Prostate gland (tissue), 2 donors: ENCODE measurements around the gene SRP19. TPM values are rescaled to one million over a fixed set of nuclear protein-coding genes. Genes with fewer than 3 reads are reported as not detected.
"Not testable (repeated sequence)": the region's sequence is repeated elsewhere in the genome, so short reads cannot be mapped to it uniquely, and the experiment has no call there.

Source experiments
- DNase-seq: peaks from one replicate; pipeline ENCODE4 v3.0.0-alpha.2; 2019; ENCODE audit warnings: low spot score
- H3K27ac ChIP-seq, 2 donors: fragments of 200-600 bp; sonication (generic); 2 replicates each; pipeline ENCODE4 v1.5.1; 2017 to 2019
- H3K27me3 ChIP-seq: fragments of 200-600 bp; sonication (generic); replicated peaks from 2 replicates; pipeline ENCODE4 v1.5.1; 2019; ENCODE audit not compliant: insufficient read depth
- H3K36me3 ChIP-seq, 2 donors: fragments of 200-600 bp; sonication (generic); 1 replicate in 1 of 2; 2 replicates in 1 of 2; pipeline versions ENCODE4 v1.5.1 to v1.8.1; 2017 to 2019
- H3K4me1 ChIP-seq: fragments of 200-600 bp; sonication (generic); replicated peaks from 2 replicates; pipeline ENCODE4 v1.5.1; 2019
- H3K4me3 ChIP-seq, 2 donors: fragments of 200-600 bp; sonication (generic); 2 replicates each; pipeline ENCODE4 v1.5.1; 2017 to 2019
- H3K9me3 ChIP-seq: fragments of 200-600 bp; sonication (generic); 2 replicates; pipeline ENCODE4 v1.5.1; 2017
- POLR2A ChIP-seq: fragments of 450-650 bp; IDR thresholded peaks from one replicate; pipeline ENCODE4 v1.6.1; 2016; ENCODE audit warnings: antibody characterized with exemption, mild to moderate bottlenecking
- POLR2AphosphoS5 ChIP-seq: sonication (generic); formaldehyde crosslinking; IDR thresholded peaks from one replicate; pipeline ENCODE4 v1.6.1; 2017; ENCODE audit warnings: antibody characterized with exemption
- WGBS: methylation state at CpG from one replicate; pipeline ENCODE4 v1.1.5; 2018; 5-methylcytosine and 5-hydroxymethylcytosine counted together
- intact Hi-C: fragments of 100-400 bp; cut with DNase I; formaldehyde crosslinking; loops from one replicate; pipeline ENCODE4 v1.14.2; 2022
- total RNA-seq, 2 donors: library from RNA; depleted of rRNA; stranded (reverse); fragments of >200 nt; gene quantifications; one replicate each; pipeline ENCODE4 v1.1.0, GENCODE V29; 2016
- TF ChIP-seq, protein P1 (sequence below), 4 experiments: fragments of 200-600 bp in 2 of 4; fragments of 450-650 bp in 2 of 4; sonication (generic) in 2 of 4; IDR thresholded peaks; 1 replicate in 3 of 4; 2 replicates in 1 of 4; pipeline ENCODE4 v1.5.1; 2016 to 2019; ENCODE audit warnings: antibody characterized with exemption in 4 of 4, mild to moderate bottlenecking in 2 of 4, moderate library complexity in 2 of 4

Gene SRP19
- total RNA-seq, 2 donors from 2014 or later, result 25.3 to 95.0 TPM

GRCh38 chr5:112883192-112883591, 22.1 kb downstream of the SRP19 start:
- Histone ChIP-seq H3K4me1 (peaks cover 7% of the 10 kb centered on the region), H3K36me3 (no peaks in the 10 kb centered on the region), H3K4me3 (no peak overlapping the region), H3K27me3 (no peaks in the 10 kb centered on the region), H3K27ac (no peak overlapping the region), H3K9me3 (no peaks in the 10 kb centered on the region)
- TF ChIP-seq POLR2A (no peak), POLR2AphosphoS5 (no peak)
- TF ChIP-seq, protein P1, sequence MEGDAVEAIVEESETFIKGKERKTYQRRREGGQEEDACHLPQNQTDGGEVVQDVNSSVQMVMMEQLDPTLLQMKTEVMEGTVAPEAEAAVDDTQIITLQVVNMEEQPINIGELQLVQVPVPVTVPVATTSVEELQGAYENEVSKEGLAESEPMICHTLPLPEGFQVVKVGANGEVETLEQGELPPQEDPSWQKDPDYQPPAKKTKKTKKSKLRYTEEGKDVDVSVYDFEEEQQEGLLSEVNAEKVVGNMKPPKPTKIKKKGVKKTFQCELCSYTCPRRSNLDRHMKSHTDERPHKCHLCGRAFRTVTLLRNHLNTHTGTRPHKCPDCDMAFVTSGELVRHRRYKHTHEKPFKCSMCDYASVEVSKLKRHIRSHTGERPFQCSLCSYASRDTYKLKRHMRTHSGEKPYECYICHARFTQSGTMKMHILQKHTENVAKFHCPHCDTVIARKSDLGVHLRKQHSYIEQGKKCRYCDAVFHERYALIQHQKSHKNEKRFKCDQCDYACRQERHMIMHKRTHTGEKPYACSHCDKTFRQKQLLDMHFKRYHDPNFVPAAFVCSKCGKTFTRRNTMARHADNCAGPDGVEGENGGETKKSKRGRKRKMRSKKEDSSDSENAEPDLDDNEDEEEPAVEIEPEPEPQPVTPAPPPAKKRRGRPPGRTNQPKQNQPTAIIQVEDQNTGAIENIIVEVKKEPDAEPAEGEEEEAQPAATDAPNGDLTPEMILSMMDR (IDR thresholded peaks at IDR 0.05), result no peak
- 96% methylated on average over 2 of the region's 2 CpGs for WGBS
- intact Hi-C loops, result no loop called here
- DNase-seq, result no peak

GRCh38 chr5:112885001-112885400, 23.9 kb downstream of the SRP19 start:
- peaks cover 7% of the 10 kb centered on the region for H3K4me1 ChIP-seq
- intact Hi-C loops, result no loop called here
- DNase-seq, result peak; percentile 59
- H3K9me3 ChIP-seq, result no peaks in the 10 kb centered on the region
- TF ChIP-seq, protein P1 (IDR thresholded peaks at IDR 0.05), result no peak
- TF ChIP-seq POLR2AphosphoS5 (peak; percentile 49), POLR2A (no peak)
- H3K36me3 ChIP-seq, result no peaks in the 10 kb centered on the region
- H3K27me3 ChIP-seq, result no peaks in the 10 kb centered on the region
- WGBS, result 87% methylated on average over 3 of the region's 3 CpGs
- H3K27ac ChIP-seq, result peak overlapping the region; percentile 56 to 64
- no peak overlapping the region for H3K4me3 ChIP-seq

DNA sequence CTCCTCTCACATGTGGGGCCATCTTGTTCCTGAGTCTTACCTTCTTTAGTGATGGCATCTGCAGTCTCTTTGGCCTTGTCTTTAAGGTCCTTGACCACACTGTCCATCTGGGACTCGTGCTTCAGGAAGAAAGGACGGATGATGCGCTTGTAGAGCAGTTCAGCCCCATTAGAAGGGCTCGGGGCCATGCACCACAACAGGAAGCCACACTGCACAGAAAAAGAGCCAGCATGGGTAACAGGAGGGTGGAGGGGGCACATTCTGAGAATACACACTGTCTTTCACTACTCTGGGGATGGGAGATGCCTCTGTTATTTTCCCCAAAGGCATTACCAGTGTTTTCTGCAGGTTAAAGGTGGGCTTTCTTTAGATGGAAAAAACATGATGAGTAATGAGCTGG, 25.9 kb downstream of the SRP19 start:
- no peak for DNase-seq
- TF ChIP-seq POLR2A, result no peak
- TF ChIP-seq, protein P1 (IDR thresholded peaks at IDR 0.05), result no peak
- TF ChIP-seq POLR2AphosphoS5, result no peak
- Histone ChIP-seq H3K27ac (no peak overlapping the region), H3K36me3 (no peaks in the 10 kb centered on the region), H3K4me1 (peaks cover 7% of the 10 kb centered on the region), H3K4me3 (no peak overlapping the region), H3K27me3 (no peaks in the 10 kb centered on the region), H3K9me3 (no peaks in the 10 kb centered on the region)
- intact Hi-C loops, result no loop called here
- WGBS, result 94% methylated on average over 4 of the region's 4 CpGs

DNA sequence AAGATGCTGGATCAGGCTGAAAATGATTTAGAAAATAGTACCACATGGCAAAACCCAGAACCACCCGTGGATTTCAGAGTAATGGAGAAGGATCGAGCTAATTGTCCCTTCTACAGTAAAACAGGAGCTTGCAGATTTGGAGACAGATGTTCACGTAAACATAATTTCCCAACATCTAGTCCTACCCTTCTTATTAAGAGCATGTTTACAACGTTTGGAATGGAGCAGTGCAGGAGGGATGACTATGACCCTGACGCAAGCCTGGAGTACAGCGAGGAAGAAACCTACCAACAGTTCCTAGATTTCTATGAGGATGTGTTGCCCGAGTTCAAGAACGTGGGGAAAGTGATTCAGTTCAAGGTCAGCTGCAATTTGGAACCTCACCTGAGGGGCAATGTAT, 31.0 kb downstream of the SRP19 start:
- H3K36me3 ChIP-seq, H3K4me1 ChIP-seq, H3K9me3 ChIP-seq, H3K27ac ChIP-seq, DNase-seq, H3K4me3 ChIP-seq, H3K27me3 ChIP-seq, intact Hi-C loops: not testable (repeated sequence)
- 91% methylated on average over 8 of the region's 8 CpGs for WGBS

- intact Hi-C loops, result no loop called here
- H3K9me3 ChIP-seq, result no peaks in the 10 kb centered on the region
- WGBS, result 97% methylated on average over 13 of the region's 13 CpGs
- no peaks in the 10 kb centered on the region for H3K4me1 ChIP-seq
- H3K36me3 ChIP-seq, result no peaks in the 10 kb centered on the region
- no peak overlapping the region for H3K4me3 ChIP-seq
- no peak overlapping the region for H3K27ac ChIP-seq
- TF ChIP-seq POLR2AphosphoS5, result no peak
- TF ChIP-seq, protein P1 (IDR thresholded peaks at IDR 0.05), result no peak
- no peak for TF ChIP-seq POLR2A
- no peaks in the 10 kb centered on the region for H3K27me3 ChIP-seq
- DNase-seq, result no peak
Observed at GRCh38 chr5:112892776-112893175, 31.7 kb downstream of the SRP19 start.
